ENCODE data around the gene C19orf53. TPM values are rescaled to one million over a fixed set of nuclear protein-coding genes. Genes with fewer than 3 reads are reported as not detected.

C19orf53 gene
- total RNA-seq, 1 donor from 2014 or later = 150 TPM

DNA sequence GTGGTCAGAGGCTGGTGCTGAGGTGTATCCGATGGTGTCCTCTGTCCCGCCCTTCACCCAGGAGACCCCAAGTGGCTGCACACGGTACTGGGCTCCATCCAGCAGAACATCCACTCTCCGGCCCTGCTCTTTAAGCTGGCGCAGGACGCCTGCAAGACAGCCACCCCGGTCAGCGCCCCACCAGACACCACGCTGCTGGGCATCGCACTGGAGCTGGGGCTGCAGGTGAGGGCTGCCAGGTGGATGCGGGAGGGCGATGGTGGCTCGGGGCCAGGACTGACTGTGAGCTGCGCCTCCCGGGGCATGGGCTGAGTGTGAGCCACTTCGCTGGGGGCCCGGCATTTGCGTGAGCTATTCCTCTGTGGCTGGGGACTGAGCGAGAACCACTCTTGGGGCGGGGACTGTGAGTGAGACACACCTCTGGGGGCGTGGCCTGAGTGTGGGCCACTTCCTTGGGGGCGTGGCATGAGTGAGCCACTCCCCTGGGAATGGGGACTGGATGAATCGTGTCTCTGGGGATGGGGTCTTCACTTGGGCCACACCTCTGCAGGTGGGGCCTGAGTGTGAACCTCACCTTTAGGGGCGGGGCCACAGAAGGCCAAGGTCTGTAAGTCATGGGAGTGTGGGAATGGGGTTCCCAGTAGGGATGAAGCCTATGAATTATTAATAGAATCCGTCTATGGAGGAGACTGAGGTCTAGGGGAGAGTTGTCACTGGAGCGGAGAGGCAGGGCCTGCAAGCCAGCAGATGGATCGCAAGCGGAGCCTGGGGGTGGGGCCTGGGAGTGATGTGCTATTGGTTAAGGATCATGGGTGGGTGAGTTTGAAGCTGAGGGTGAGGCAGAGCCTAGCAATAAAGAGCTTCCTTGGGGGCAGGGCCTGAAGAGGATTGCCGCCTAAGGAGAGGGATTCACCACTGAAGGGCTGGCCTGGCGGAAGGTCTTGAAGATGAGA lies 51.5 kb downstream of the C19orf53 start:
- DNase-seq (ENCODE audit: low read depth) = no peak

DNA sequence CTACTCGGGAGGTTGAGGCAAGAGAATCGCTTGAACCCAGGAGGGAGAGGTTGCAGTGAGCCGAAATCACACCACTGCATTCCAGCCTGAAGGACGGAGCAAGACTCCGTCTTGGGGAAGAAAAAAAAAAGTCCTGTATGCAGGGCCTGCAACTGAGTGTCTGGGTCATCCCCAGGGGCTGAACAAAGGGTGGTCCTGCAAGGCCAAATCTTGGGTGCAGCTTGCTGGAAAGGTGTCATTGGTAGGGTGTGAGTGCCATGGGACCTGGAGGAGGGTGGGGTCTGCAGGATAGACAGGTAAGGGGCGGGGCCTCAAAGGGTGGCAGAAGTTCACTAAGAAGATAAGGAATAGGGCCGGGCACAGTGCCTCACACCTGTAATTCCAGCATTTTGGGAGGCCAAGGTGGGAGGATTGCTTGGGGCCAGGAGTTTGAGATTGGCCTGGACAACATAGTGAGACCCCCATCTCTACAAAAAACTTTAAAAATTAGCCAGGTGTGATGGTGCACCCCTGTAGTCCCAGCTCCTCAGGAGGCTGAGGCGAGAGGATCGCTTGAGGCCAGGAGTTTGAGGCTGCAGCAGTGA lies 52.5 kb downstream of the C19orf53 start:
- no peak for DNase-seq (ENCODE audit: low read depth)

DNA sequence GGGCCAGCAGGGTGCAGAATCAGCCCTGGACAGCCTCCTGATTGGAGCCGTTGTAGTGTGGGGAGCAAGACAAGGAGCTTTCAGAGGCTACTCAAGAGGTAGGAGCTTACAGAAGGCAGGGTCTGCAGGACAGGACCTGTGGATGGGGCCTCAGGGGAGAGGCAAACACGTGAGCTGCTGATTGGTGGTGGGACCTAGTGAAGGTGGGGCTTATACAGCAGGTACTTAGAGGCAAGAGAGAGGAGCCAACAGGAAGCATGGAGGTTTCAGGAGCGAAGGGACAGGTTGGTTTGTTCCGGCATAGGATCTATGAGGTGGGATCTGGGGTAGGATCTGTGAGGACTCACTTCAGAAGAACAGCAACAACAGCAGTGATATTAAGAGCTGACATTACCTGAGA lies 53.4 kb downstream of the C19orf53 start:
- no peak for DNase-seq (ENCODE audit: low read depth)

Other genes with a start within 250 kb of the C19orf53 start
- 36.0 and 37.2 TPM in 2 replicates for gene MRI1, start 9.9 kb upstream of the C19orf53 start, total RNA-seq
- gene ZSWIM4, start 21.0 kb downstream of the C19orf53 start, total RNA-seq = 6.4 and 14.9 TPM in 2 replicates
- 0.83 TPM in 1 of 2 replicates, not detected in the other for gene NANOS3, start 102.7 kb downstream of the C19orf53 start, total RNA-seq
- gene BRME1, start 131.7 kb downstream of the C19orf53 start, total RNA-seq = 0.43 and 1.0 TPM in 2 replicates
- gene CC2D1A, start 131.7 kb downstream of the C19orf53 start, total RNA-seq = 15.9 and 23.7 TPM in 2 replicates
- gene PODNL1, start 164.0 kb downstream of the C19orf53 start, total RNA-seq = 2.0 and 5.6 TPM in 2 replicates
- gene DCAF15, start 178.1 kb downstream of the C19orf53 start, total RNA-seq = 13.7 and 15.8 TPM in 2 replicates
- 2.0 and 2.5 TPM in 2 replicates for gene RFX1, start 231.9 kb downstream of the C19orf53 start, total RNA-seq

Data from myocyte (in vitro differentiated cells).